Brain microvascular endothelial cell (primary cell): ENCODE measurements around the gene SH3RF3.

Experiments
- DNase-seq: peaks from one replicate; pipeline ENCODE4 v3.0.0-alpha.2; 2020
- H3K27ac ChIP-seq: fragments of 250-450 bp; sonication (Bioruptor Pico); 2 replicates; pipeline ENCODE4 v1.5.1; 2020; ENCODE audit warnings: mild to moderate bottlenecking, moderate library complexity
- H3K27me3 ChIP-seq: fragments of 250-450 bp; sonication (Bioruptor Pico); replicated peaks from 2 replicates; pipeline ENCODE4 v1.5.1; 2020; ENCODE audit warnings: mild to moderate bottlenecking
- H3K36me3 ChIP-seq: fragments of 250-450 bp; sonication (Bioruptor Pico); replicated peaks from 2 replicates; pipeline ENCODE4 v1.5.1; 2020; ENCODE audit warnings: mild to moderate bottlenecking
- H3K4me3 ChIP-seq: 2 replicates; pipeline ENCODE4 v1.5.1; 2011; ENCODE audit warnings: low read depth, mild to moderate bottlenecking, control low read depth, low read length, moderate library complexity
- in situ Hi-C: cut with HindIII; loops from 2 replicates; pipeline ENCODE4 v1.10.0; 2017; ENCODE audit warnings: low sequenced_read_pairs, low pct_ligation_motif_present
- TF ChIP-seq, protein P1 (sequence below): IDR thresholded peaks from 2 replicates; pipeline ENCODE4 v1.5.1; 2011; ENCODE audit warnings: low read depth, mild to moderate bottlenecking, moderate library complexity, low read length, control low read depth, inconsistent platforms; ENCODE audit errors: missing control alignments

Gene SH3RF3

DNA sequence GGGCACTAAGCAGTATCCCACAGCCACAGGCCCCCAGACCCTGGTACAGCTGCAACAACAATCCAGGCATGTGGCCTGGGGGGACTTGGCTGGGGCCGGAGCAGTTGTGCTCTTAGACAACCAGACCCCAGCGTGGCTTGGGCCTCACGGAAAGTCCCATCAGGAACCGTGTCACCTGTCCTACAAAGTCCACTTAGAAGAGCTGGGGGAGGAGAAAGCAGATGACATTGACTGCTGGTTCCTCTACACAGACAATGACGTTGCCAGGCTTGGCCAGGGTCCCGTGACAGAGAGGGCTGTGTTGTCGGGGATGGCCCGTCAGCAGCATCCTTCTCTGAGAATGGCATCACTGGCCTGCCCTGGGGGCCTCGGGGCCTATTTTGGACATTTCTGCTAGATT lies 360.3 kb downstream of the SH3RF3 start:
- Histone ChIP-seq H3K27ac (no peak overlapping the region), H3K27me3 (no peaks in the 10 kb centered on the region), H3K36me3 (no peaks in the 10 kb centered on the region), H3K4me3 (no peak overlapping the region)
- in situ Hi-C loops, result loop anchor here (25.0 kb wide), 1 partner anchor 352 kb away; the partner anchor contains the start of gene SH3RF3
- no peak for DNase-seq
- TF ChIP-seq, protein P1, sequence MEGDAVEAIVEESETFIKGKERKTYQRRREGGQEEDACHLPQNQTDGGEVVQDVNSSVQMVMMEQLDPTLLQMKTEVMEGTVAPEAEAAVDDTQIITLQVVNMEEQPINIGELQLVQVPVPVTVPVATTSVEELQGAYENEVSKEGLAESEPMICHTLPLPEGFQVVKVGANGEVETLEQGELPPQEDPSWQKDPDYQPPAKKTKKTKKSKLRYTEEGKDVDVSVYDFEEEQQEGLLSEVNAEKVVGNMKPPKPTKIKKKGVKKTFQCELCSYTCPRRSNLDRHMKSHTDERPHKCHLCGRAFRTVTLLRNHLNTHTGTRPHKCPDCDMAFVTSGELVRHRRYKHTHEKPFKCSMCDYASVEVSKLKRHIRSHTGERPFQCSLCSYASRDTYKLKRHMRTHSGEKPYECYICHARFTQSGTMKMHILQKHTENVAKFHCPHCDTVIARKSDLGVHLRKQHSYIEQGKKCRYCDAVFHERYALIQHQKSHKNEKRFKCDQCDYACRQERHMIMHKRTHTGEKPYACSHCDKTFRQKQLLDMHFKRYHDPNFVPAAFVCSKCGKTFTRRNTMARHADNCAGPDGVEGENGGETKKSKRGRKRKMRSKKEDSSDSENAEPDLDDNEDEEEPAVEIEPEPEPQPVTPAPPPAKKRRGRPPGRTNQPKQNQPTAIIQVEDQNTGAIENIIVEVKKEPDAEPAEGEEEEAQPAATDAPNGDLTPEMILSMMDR, result no peak

GRCh38 chr2:109493176-109493935 lies 364.4 kb downstream of the SH3RF3 start:
- Histone ChIP-seq H3K27ac (no peak overlapping the region), H3K27me3 (no peaks in the 10 kb centered on the region), H3K36me3 (no peaks in the 10 kb centered on the region), H3K4me3 (no peak overlapping the region)
- TF ChIP-seq, protein P1, result no peak
- in situ Hi-C loops, result loop anchor here (25.0 kb wide), 1 partner anchor 356 kb away; the partner anchor contains the start of gene SH3RF3
- DNase-seq, result no peak

GRCh38 chr2:109494351-109494750 lies 365.3 kb downstream of the SH3RF3 start:
- no peak overlapping the region for H3K27ac ChIP-seq
- in situ Hi-C loops, result loop anchor here (25.0 kb wide), 1 partner anchor 357 kb away; the partner anchor contains the start of gene SH3RF3
- DNase-seq, result no peak
- no peaks in the 10 kb centered on the region for H3K27me3 ChIP-seq
- no peak overlapping the region for H3K4me3 ChIP-seq
- TF ChIP-seq, protein P1, result no peak
- H3K36me3 ChIP-seq, result no peaks in the 10 kb centered on the region

GRCh38 chr2:109497463-109497862 lies 368.5 kb downstream of the SH3RF3 start:
- in situ Hi-C loops, result loop anchor here (25.0 kb wide), 1 partner anchor 360 kb away; the partner anchor contains the start of gene SH3RF3
- H3K27me3 ChIP-seq, result no peaks in the 10 kb centered on the region
- H3K27ac ChIP-seq, result no peak overlapping the region
- TF ChIP-seq, protein P1, result no peak
- H3K4me3 ChIP-seq, result no peak overlapping the region
- no peaks in the 10 kb centered on the region for H3K36me3 ChIP-seq
- DNase-seq, result peak; percentile 73

- no peaks in the 10 kb centered on the region for H3K36me3 ChIP-seq
- no peak for DNase-seq
- no peak overlapping the region for H3K27ac ChIP-seq
- TF ChIP-seq, protein P1, result no peak
- in situ Hi-C loops, result loop anchor here (25.0 kb wide), 1 partner anchor 361 kb away; the partner anchor contains the start of gene SH3RF3
- H3K4me3 ChIP-seq, result no peak overlapping the region
- H3K27me3 ChIP-seq, result no peaks in the 10 kb centered on the region
Observed at GRCh38 chr2:109497911-109498870, 369.2 kb downstream of the SH3RF3 start.
